ENCODE data around the gene ADAMTS2. TPM values are rescaled to one million over a fixed set of nuclear protein-coding genes. Genes with fewer than 3 reads are reported as not detected.

The ADAMTS2 gene
- total and polyA plus RNA-seq, 3 donors from 2014 or later, result 10.9 to 19.8 (median 13.6) TPM

DNA sequence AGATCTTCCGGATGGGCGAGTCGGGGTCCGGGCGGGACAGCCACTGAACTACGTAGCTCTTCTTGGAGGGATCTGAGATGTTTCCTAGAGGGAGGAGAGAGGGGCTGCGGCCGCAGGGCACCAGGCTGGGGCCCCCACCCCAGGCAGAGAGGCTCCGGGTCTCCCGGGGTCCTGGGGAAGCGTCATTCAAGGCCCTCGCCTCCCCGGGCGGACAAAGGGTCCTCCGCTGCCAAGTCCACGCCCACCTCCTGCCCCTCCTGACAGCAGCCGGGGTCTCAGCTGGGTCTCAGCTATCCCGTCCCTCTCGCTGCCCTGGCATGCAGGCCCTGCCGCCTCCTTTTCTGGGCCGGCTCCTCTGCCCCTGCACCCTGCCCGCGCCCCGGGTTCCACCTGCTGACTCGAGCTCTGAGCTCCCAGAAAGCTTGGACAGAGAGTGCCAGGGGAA is 223.6 kb downstream of the ADAMTS2 start:
- 72 to 80% methylated on average over 11 to 25 of the region's 25 CpGs for WGBS, 2 donors
- TF ChIP-seq, protein P1, sequence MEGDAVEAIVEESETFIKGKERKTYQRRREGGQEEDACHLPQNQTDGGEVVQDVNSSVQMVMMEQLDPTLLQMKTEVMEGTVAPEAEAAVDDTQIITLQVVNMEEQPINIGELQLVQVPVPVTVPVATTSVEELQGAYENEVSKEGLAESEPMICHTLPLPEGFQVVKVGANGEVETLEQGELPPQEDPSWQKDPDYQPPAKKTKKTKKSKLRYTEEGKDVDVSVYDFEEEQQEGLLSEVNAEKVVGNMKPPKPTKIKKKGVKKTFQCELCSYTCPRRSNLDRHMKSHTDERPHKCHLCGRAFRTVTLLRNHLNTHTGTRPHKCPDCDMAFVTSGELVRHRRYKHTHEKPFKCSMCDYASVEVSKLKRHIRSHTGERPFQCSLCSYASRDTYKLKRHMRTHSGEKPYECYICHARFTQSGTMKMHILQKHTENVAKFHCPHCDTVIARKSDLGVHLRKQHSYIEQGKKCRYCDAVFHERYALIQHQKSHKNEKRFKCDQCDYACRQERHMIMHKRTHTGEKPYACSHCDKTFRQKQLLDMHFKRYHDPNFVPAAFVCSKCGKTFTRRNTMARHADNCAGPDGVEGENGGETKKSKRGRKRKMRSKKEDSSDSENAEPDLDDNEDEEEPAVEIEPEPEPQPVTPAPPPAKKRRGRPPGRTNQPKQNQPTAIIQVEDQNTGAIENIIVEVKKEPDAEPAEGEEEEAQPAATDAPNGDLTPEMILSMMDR (IDR thresholded peaks at IDR 0.05), result no peak
- no peak for TF ChIP-seq POLR2A (IDR thresholded peaks at IDR 0.05)

DNA sequence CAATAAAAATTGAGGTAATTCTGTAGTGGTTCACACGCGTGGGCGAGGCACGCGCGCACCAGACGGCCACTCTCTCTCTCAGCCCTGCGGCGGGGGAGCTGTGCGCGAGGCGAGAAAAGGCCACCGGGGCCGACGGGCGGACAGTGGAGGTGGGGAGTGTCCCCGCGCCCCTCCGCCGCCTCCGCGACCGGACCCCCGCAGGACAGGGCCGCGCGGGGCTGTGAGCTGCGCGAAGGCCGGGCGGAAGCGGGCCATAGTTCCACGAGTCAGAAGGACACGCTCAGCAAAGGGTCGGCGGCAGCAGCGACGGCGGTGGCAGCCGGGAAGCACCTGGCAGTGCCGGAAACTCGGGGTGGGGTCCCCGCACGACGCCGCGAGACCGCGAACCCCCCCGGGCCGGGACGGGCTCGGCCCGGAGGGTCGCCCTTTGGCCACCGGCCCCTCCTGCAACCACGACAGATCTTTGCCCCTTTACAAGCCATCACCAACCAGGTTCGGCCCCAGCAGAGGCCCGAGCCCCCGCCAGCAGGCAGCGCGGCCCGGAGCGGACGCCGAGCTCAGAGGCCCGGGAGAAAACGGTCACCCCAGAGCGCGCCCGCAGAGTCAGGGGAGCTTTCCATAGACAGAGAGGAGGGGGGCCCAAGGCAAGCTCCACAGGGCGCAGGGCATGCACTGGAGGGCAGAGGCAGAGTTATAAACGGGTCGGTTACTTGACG is 224.2 kb downstream of the ADAMTS2 start:
- H3K36me3 ChIP-seq (ENCODE audit: low read depth, missing control alignments), result no peaks in the 10 kb centered on the region
- intact Hi-C loops (cut with DNase I; ENCODE audit: low total_unique reads), result no loop called here
- no peak overlapping the region for H3K27ac ChIP-seq
- no peaks in the 10 kb centered on the region for H3K9me3 ChIP-seq
- no peaks in the 10 kb centered on the region for H3K27me3 ChIP-seq
- H3K4me3 ChIP-seq, result peak overlapping the region in 1 of 2 donors; percentile 26
- 75 to 90% methylated on average over 65 to 74 of the region's 75 CpGs for WGBS, 2 donors
- DNase-seq, result peak; percentile 11
- no peaks in the 10 kb centered on the region for H3K4me1 ChIP-seq
- TF ChIP-seq POLR2A (IDR thresholded peaks at IDR 0.05), result no peak
- TF ChIP-seq, protein P1 (IDR thresholded peaks at IDR 0.05), result no peak

More for the DNA sequence above, 223.6 kb downstream of the ADAMTS2 start:
- peak; percentile 11 for DNase-seq
- Histone ChIP-seq H3K4me3 (peak overlapping the region in 1 of 2 donors; percentile 26), H3K4me1 (no peaks in the 10 kb centered on the region), H3K9me3 (no peaks in the 10 kb centered on the region), H3K36me3 (ENCODE audit: low read depth, missing control alignments) (no peaks in the 10 kb centered on the region), H3K27me3 (no peaks in the 10 kb centered on the region), H3K27ac (no peak overlapping the region)
- intact Hi-C loops (cut with DNase I; ENCODE audit: low total_unique reads), result no loop called here

DNA sequence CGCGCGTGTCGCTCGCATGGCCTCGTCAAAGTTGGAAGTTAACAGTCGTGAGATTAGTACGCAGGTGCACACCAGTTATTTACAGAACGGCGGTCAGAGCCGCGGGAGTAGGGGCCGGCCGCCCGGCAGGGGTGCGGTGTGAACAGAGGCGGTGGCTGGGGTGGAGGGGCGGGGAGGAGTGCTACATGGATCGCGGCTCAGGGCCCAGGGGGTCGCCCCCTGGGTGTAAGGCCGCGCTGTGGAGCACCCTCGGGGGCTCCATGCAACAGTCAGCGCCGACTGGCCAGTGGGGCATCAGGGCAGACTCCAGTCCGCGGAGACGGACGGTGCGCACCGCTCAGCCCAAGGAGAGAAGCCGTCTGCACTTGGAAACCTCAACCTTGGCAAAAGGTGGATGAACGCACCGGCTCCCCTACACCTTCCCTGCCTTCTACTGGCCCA is 224.8 kb downstream of the ADAMTS2 start:
- no peaks in the 10 kb centered on the region for H3K27me3 ChIP-seq
- peak; percentile 11 for DNase-seq
- H3K4me3 ChIP-seq, result peak overlapping the region in 1 of 2 donors; percentile 26
- H3K36me3 ChIP-seq (ENCODE audit: low read depth, missing control alignments), result no peaks in the 10 kb centered on the region
- H3K4me1 ChIP-seq, result no peaks in the 10 kb centered on the region
- H3K9me3 ChIP-seq, result no peaks in the 10 kb centered on the region
- intact Hi-C loops (cut with DNase I; ENCODE audit: low total_unique reads), result no loop called here
- H3K27ac ChIP-seq, result no peak overlapping the region
- WGBS, 2 donors, result 80 to 93% methylated on average over 34 to 35 of the region's 35 CpGs
- TF ChIP-seq, protein P1 (IDR thresholded peaks at IDR 0.05), result no peak
- no peak for TF ChIP-seq POLR2A (IDR thresholded peaks at IDR 0.05)

DNA sequence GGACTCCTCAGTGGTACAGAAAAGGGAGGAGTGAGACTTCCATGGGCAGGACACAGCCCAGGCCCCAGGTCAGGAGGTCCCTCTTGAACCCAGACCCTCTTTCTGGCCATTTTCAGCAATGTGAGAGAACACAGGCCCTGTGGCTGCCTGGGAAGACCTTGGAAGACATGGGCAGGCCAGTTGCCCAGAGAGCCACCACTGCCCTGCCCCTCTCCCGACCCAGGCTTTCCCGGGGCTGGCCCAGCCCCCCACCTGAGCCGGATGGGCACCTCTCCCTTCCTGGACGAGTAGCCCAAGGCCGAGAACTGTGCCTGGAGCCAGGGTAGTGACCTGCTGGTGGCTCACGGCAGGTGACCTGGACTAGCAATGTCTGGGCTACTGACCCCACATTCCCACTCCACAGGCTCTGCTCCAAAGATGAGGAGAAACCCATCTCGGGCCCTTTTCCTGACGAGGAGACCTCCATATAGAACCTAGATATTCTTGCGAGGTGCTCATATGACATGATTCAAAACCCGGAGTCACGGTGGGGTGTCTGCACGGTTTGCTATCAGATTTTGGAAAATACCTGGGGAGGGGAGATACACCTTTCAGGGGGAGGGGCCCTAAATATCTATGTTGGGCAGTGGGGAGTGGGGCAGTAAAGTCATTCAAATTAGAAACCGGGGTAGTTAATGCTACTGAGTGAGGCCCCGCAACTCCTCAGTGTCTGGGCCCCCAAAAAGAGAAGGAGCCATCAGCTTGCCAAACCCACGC is 225.7 kb downstream of the ADAMTS2 start:
- Histone ChIP-seq H3K27me3 (no peaks in the 10 kb centered on the region), H3K4me1 (no peaks in the 10 kb centered on the region), H3K27ac (no peak overlapping the region), H3K36me3 (ENCODE audit: low read depth, missing control alignments) (no peaks in the 10 kb centered on the region), H3K9me3 (no peaks in the 10 kb centered on the region), H3K4me3 (no peak overlapping the region)
- 68 to 94% methylated on average over 9 to 15 of the region's 15 CpGs for WGBS, 2 donors
- peak; percentile 3 for DNase-seq
- intact Hi-C loops (cut with DNase I; ENCODE audit: low total_unique reads), result no loop called here
- no peak for TF ChIP-seq POLR2A (IDR thresholded peaks at IDR 0.05)
- TF ChIP-seq, protein P1 (IDR thresholded peaks at IDR 0.05), result no peak
